ENCODE results near the gene COX5B.

COX5B gene

DNA sequence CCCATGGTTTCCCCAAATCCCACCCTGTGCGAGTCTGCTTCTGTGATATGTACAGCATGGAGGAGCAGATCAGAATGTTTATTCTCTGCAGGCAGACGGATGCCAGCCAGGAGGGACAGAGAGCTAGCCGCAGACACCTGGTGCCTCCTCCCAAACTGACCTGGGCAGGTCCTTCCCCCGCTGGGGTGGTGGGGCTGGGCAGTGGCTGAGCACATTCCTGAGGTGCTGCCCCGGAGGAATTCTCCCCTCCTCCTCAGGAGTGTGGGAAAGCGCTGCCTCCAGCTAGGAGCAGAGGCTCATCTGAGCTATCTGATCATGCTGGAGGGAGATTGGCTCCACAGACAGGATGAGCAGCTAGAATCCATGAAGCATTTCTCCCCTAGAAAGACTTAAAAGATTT is 45.3 kb downstream of the COX5B start:
- no peak for DNase-seq (ENCODE audit: insufficient read length, low spot score)
- FAIRE-seq = no peak
- TF ChIP-seq, protein P1, sequence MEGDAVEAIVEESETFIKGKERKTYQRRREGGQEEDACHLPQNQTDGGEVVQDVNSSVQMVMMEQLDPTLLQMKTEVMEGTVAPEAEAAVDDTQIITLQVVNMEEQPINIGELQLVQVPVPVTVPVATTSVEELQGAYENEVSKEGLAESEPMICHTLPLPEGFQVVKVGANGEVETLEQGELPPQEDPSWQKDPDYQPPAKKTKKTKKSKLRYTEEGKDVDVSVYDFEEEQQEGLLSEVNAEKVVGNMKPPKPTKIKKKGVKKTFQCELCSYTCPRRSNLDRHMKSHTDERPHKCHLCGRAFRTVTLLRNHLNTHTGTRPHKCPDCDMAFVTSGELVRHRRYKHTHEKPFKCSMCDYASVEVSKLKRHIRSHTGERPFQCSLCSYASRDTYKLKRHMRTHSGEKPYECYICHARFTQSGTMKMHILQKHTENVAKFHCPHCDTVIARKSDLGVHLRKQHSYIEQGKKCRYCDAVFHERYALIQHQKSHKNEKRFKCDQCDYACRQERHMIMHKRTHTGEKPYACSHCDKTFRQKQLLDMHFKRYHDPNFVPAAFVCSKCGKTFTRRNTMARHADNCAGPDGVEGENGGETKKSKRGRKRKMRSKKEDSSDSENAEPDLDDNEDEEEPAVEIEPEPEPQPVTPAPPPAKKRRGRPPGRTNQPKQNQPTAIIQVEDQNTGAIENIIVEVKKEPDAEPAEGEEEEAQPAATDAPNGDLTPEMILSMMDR (IDR thresholded peaks at IDR 0.05; ENCODE audit: insufficient read depth, missing control alignments) = no peak

DNA sequence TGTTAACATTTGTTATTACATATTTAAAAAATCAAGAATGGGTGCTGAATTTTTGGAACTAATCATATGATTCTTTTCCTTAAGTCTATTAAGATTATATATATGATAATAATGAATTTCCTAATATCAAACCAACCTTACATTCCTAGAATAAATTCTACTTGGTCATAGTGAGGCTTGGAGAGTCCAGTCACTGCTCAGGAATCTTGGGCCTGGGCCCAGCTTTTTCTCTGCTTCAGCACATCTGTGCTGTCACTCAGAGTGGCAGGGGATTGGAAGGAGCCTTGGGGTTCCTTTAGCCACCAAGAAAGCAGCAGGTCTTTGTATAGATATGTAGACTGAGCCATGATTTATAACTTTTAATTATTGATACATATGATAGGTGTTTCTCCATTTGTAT is 47.6 kb downstream of the COX5B start:
- TF ChIP-seq, protein P1 (IDR thresholded peaks at IDR 0.05; ENCODE audit: insufficient read depth, missing control alignments) = no peak
- no peak for DNase-seq (ENCODE audit: insufficient read length, low spot score)
- FAIRE-seq = no peak

DNA sequence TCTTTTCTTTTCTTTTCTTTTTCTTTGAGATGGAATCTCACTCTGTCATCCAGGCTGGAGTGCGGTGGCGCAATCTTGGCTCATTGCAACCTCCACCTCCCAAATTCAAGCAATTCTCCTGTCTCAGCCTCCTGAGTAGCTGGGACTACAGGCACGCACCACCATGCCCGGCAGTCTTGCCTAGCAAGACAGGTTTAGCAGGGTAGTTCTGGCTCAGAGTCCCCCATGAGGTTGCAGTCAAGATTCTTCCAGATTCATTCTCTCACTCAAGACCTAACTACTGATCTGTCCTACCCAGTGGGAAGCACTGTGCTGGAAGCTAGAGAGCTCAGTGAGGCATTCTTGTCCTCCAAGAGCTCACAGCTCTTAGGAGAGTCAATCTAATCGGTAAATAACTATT is 49.9 kb downstream of the COX5B start:
- DNase-seq (ENCODE audit: insufficient read length, low spot score) (no peak), FAIRE-seq (no peak)
- TF ChIP-seq, protein P1 (IDR thresholded peaks at IDR 0.05; ENCODE audit: insufficient read depth, missing control alignments) = no peak

DNA sequence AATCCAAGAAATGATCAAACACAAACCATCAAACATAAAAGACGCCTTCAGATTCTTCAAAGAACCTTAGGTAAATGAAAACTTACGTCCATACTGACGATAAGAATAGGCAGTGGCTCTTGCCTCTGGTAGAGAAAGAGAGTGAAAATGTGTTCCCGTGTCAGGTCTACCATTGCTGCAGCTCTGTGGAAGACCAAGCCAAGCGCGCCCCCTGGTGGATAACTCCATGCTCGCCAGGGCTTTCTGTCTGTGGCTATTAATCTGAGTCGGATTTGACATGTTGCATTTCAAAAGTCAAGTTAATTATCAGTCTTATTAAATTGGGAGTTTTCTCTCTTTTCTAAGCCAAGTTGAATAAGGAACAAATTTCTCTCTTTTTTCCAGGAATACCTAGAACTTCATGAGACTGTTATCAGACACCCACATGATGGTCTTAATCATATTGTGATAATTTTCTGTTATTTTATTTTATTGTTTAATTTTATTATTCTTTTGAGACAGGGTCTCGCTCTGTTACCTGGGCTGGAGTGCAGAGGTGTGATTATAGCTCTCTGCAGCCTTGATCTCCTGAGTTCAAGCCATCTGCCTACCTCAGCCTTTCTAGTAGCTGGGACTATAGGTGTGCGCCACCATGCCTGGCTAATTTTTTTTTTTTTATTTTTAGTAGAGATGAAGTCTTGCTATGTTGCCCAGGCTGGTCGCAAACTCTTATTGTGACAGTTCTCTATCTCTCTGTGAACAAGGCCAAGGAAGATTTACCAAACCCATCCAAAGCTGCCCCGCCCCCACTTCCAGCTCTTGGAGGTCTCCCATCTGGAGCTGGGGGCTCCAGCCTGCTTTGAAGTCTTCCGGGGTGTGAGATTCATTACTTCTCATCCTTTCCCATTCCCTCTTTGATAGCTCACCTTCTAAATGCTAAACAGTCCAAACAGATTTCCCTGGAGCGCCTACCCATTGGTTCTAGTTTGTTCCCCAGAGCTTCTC is 51.7 kb downstream of the COX5B start:
- FAIRE-seq (peak; percentile 56), DNase-seq (ENCODE audit: insufficient read length, low spot score) (peak; percentile 52)
- TF ChIP-seq, protein P1 (IDR thresholded peaks at IDR 0.05; ENCODE audit: insufficient read depth, missing control alignments) = peak; percentile 95
